Measurements from ENCODE around the gene MYOM3.

DNA sequence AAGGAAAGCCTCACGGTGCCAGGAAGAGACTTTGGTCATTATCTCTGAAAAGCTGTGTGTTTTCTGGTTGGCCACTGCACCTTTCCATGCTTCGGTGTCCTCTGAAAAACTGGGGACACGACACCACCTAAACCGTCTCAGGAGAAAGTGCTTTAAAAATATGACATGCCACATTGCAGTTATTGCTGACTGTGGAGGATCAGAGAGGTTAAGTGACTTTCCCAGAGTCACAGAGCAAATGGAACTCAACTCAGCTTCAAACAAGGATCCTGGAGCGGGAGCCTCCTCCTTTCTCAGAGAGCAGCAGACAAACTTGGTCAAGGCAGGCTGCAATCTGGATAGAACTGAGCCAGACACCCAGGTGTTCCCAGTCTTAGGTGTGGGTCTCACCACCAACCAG is 13.8 kb downstream of the MYOM3 start:
- TF ChIP-seq CTCF (IDR thresholded peaks at IDR 0.05; ENCODE audit: low read length) (no peak), EZH2 (IDR thresholded peaks at IDR 0.05; ENCODE audit: borderline replicate concordance, low read length) (no peak)

Measured in OCI-LY1 (cell line).